HEK293 (cell line): ENCODE results near the gene MTMR12.

ENCODE experiments used
- CTCF ChIA-PET: fragments of 350-600 bp; formaldehyde crosslinking; extraction: SDS; loops from one replicate; lab custom pipeline; 2021; ENCODE audit warnings: antibody characterized with exemption; lab: Yijun Ruan, JAX
- POLR2A ChIA-PET: fragments of 300-600 bp; formaldehyde crosslinking; extraction: SDS; loops from one replicate; lab custom pipeline; 2020; ENCODE audit warnings: antibody characterized with exemption, inconsistent platforms; lab: Yijun Ruan, JAX
- H3K27ac ChIP-seq: fragments of 200-500 bp; sonication (Bioruptor generic); 2 replicates; pipeline ENCODE4 v1.5.1; 2014; ENCODE audit warnings: low read depth, low read length, control low read depth, inconsistent platforms; ENCODE audit errors: extremely low read depth
- H3K36me3 ChIP-seq, 2 experiments: fragments of 200-500 bp in 1 of 2; sonication (Bioruptor generic) in 1 of 2; 1 replicate in 1 of 2; 2 replicates in 1 of 2; pipeline ENCODE4 v1.5.1; 2014 to 2017; ENCODE audit warnings: inconsistent platforms in 2 of 2, low read length in 2 of 2; ENCODE audit not compliant: control insufficient read depth in 2 of 2, insufficient read depth in 1 of 2
- H3K4me1 ChIP-seq: fragments of 200-500 bp; sonication (Bioruptor generic); 2 replicates; pipeline ENCODE4 v1.5.1; 2014; ENCODE audit warnings: mild to moderate bottlenecking, low read length, inconsistent platforms; ENCODE audit not compliant: control insufficient read depth, insufficient read depth
- H3K4me3 ChIP-seq: 2 replicates; pipeline ENCODE4 v1.5.1; 2011; ENCODE audit warnings: low read depth, mild to moderate bottlenecking, control low read depth, low read length, moderate library complexity
- H3K9me3 ChIP-seq: fragments of 200-500 bp; sonication (Bioruptor generic); 2 replicates; pipeline ENCODE4 v1.5.1; 2014; ENCODE audit warnings: low read depth, low read length, inconsistent platforms; ENCODE audit not compliant: control insufficient read depth, insufficient read depth
- HOXC10 ChIP-seq: sonication (generic); formaldehyde crosslinking; IDR thresholded peaks from 2 replicates; pipeline ENCODE4 v1.8.1; 2023; ENCODE audit warnings: mild to moderate bottlenecking, missing genetic modification reagents
- HOXD13 ChIP-seq: sonication (generic); formaldehyde crosslinking; IDR thresholded peaks from 2 replicates; pipeline ENCODE4 v1.8.0; 2022; ENCODE audit warnings: missing genetic modification reagents, borderline replicate concordance
- KLF7 ChIP-seq: fragments of 450-650 bp; formaldehyde crosslinking; IDR thresholded peaks from 2 replicates; pipeline ENCODE4 v1.5.1; 2016; ENCODE audit warnings: missing biosample characterization, missing genetic modification characterization, borderline replicate concordance
- MZF1 ChIP-seq: fragments of 450-650 bp; formaldehyde crosslinking; IDR thresholded peaks from 2 replicates; pipeline ENCODE4 v1.5.1; 2017; ENCODE audit warnings: missing biosample characterization, missing genetic modification characterization, borderline replicate concordance
- TCF7L2 ChIP-seq: IDR thresholded peaks from 2 replicates; pipeline ENCODE4 v1.6.1; 2011; ENCODE audit warnings: low read depth, mild to moderate bottlenecking, inconsistent platforms, low read length, moderate library complexity, borderline replicate concordance
- TRIM28 ChIP-seq: IDR thresholded peaks from 2 replicates; pipeline ENCODE4 v1.6.1; 2011; ENCODE audit warnings: low read length, control low read depth, borderline replicate concordance
- YY1 ChIP-seq: fragments of 450-650 bp; formaldehyde crosslinking; IDR thresholded peaks from 2 replicates; pipeline ENCODE4 v1.5.1; 2018; ENCODE audit warnings: missing biosample characterization, missing genetic modification characterization
- ZBTB48 ChIP-seq: fragments of 450-650 bp; formaldehyde crosslinking; IDR thresholded peaks from 2 replicates; pipeline ENCODE4 v1.5.1; 2016; ENCODE audit warnings: missing biosample characterization, missing genetic modification characterization
- ZNF114 ChIP-seq: fragments of 450-650 bp; formaldehyde crosslinking; IDR thresholded peaks from 2 replicates; pipeline ENCODE4 v1.5.0; 2017; ENCODE audit warnings: missing biosample characterization, missing genetic modification characterization
- ZNF121 ChIP-seq: fragments of 450-650 bp; formaldehyde crosslinking; IDR thresholded peaks from 2 replicates; pipeline ENCODE4 v1.5.1; 2016; ENCODE audit warnings: missing biosample characterization, missing genetic modification characterization
- ZNF132 ChIP-seq: fragments of 450-650 bp; formaldehyde crosslinking; IDR thresholded peaks from 2 replicates; pipeline ENCODE4 v1.5.1; 2017; ENCODE audit warnings: missing biosample characterization, missing genetic modification characterization, borderline replicate concordance
- ZNF16 ChIP-seq: fragments of 450-650 bp; formaldehyde crosslinking; IDR thresholded peaks from 2 replicates; pipeline ENCODE4 v1.5.1; 2016; ENCODE audit warnings: low read depth, missing biosample characterization, missing genetic modification characterization
- ZNF19 ChIP-seq: fragments of 450-650 bp; formaldehyde crosslinking; IDR thresholded peaks from 2 replicates; pipeline ENCODE4; 2016; ENCODE audit warnings: missing biosample characterization, missing genetic modification characterization, low read depth
- ZNF211 ChIP-seq: fragments of 450-650 bp; formaldehyde crosslinking; IDR thresholded peaks from 2 replicates; pipeline ENCODE4 v1.5.1; 2016; ENCODE audit warnings: low read depth, missing biosample characterization, missing genetic modification characterization
- ZNF223 ChIP-seq: fragments of 450-650 bp; formaldehyde crosslinking; IDR thresholded peaks from 2 replicates; pipeline ENCODE4 v1.5.1; 2016; ENCODE audit warnings: missing biosample characterization, missing genetic modification characterization
- ZNF239 ChIP-seq: fragments of 450-650 bp; formaldehyde crosslinking; IDR thresholded peaks from 2 replicates; pipeline ENCODE4 v1.5.1; 2016; ENCODE audit warnings: missing biosample characterization, missing genetic modification characterization
- ZNF274 ChIP-seq, 2 experiments: fragments of 200-500 bp in 1 of 2; fragments of 450-650 bp in 1 of 2; sonication (Bioruptor generic) in 1 of 2; formaldehyde crosslinking in 1 of 2; IDR thresholded peaks; 2 replicates each; pipeline versions ENCODE4 v1.5.1 to v1.6.1; 2014 to 2016; ENCODE audit warnings: borderline replicate concordance in 1 of 2, inconsistent platforms in 1 of 2, low read length in 1 of 2, missing biosample characterization in 1 of 2, missing genetic modification characterization in 1 of 2
- ZNF354C ChIP-seq: fragments of 450-650 bp; formaldehyde crosslinking; IDR thresholded peaks from 2 replicates; pipeline ENCODE4 v1.5.1; 2016; ENCODE audit warnings: missing biosample characterization, missing genetic modification characterization, low read depth, borderline replicate concordance
- ZNF37A ChIP-seq: fragments of 450-650 bp; IDR thresholded peaks from 2 replicates; pipeline ENCODE4 v1.5.1; 2018; ENCODE audit warnings: missing biosample characterization, missing genetic modification characterization
- ZNF544 ChIP-seq: fragments of 450-650 bp; formaldehyde crosslinking; IDR thresholded peaks from 2 replicates; pipeline ENCODE4 v1.5.0; 2017; ENCODE audit warnings: missing biosample characterization, missing genetic modification characterization
- ZNF596 ChIP-seq: fragments of 450-650 bp; IDR thresholded peaks from 2 replicates; pipeline ENCODE4 v1.5.0; 2018; ENCODE audit warnings: missing biosample characterization, mild to moderate bottlenecking, missing genetic modification characterization, moderate library complexity
- ZNF626 ChIP-seq: fragments of 450-650 bp; sonication (Bioruptor Pico); formaldehyde crosslinking; IDR thresholded peaks from 2 replicates; pipeline ENCODE4 v1.5.1; 2018; ENCODE audit warnings: missing biosample characterization, missing genetic modification characterization, inconsistent platforms
- ZNF707 ChIP-seq: fragments of 450-650 bp; formaldehyde crosslinking; IDR thresholded peaks from 2 replicates; pipeline ENCODE4 v1.5.1; 2016; ENCODE audit warnings: missing biosample characterization, missing genetic modification characterization
- TF ChIP-seq, protein P1 (sequence below): IDR thresholded peaks from 2 replicates; pipeline ENCODE4 v1.6.1; 2011; ENCODE audit warnings: mild to moderate bottlenecking, low read depth, low read length, borderline replicate concordance

MTMR12 gene

DNA sequence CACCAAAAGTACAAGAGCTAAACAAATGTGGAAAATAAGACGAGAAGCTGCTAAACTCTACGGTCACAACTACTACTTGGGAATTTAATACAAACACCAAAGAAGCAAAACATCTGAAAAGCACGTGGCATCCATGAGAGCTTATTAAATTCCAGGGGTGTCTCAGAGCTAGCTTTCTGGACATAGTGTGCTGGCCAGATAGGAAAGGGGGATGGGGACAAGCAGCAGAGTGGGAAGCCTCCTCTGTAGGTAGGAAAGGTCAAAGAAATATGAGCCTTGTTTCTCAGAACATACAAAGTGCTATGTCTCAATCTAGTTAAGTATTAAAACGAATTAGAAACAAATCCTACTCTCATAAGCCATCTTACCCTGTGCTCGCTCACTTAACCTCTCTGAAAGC lies 87.3 kb downstream of the MTMR12 start:
- no peak for TF ChIP-seq ZBTB48 (tag by site-specific recombination)
- TF ChIP-seq ZNF19, result no peak
- no peak for TF ChIP-seq ZNF239
- no peak for TF ChIP-seq HOXC10 (CRISPR knock-in tag)
- no peak for TF ChIP-seq ZNF707 (tag by site-specific recombination)
- TF ChIP-seq, all 188 proteins: peak for 0
- ChIA-PET CTCF (interaction anchor here (0.9 kb wide), 1 partner anchor 94 kb away, joined by 4 read pairs; no protein-coding TSS in a partner anchor), POLR2A (no interaction called here)
- no peak overlapping the region for H3K27ac ChIP-seq
- H3K36me3 ChIP-seq, result peaks cover 3 to 17% of the 10 kb centered on the region in 2 experiments; a peak in 2 of 3 replicates
- H3K4me1 ChIP-seq, result no peaks in the 10 kb centered on the region
- no peak overlapping the region for H3K4me3 ChIP-seq
- H3K9me3 ChIP-seq, result no peaks in the 10 kb centered on the region

DNA sequence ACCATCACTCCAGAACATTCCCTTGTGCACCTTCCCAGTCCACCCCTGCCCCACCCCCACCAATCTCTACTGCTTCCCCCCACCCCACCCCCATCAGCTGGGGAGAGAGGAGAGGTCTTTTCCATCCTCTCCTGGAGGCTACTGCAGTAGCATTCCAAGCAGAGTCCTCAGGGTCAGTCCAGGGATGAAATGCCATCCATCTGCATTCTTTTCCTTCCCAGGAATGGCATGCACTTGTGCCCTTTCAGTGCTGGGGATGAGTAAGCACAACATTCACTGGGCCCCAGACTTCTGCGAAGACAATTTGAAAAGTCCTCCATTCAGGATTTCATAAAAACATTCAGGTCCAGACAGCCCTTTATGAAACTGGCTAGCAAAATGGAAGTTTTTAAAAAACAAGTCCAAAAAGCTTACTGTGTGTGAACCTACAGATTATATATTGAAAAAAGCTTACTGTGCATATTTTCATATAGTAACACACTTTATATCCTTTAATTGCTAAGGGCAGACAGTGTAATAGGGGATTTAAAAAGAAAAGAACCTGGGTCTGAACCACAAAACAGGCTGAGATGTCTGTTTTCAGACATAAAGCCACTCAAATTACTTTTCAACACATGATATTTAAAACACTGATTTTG lies 88.6 kb downstream of the MTMR12 start:
- no peak for TF ChIP-seq ZNF354C
- no peak for TF ChIP-seq MZF1 (tag by site-specific recombination)
- no peak for TF ChIP-seq KLF7
- no peak for TF ChIP-seq YY1 (tag by site-specific recombination)
- TF ChIP-seq HOXD13 (CRISPR knock-in tag), result no peak
- no peak for TF ChIP-seq ZNF223 (tag by site-specific recombination)
- no peak for TF ChIP-seq ZNF274 (IDR thresholded peaks at IDR 0.05; ENCODE audit: low read length)
- no peak for TF ChIP-seq ZNF274 (tag by site-specific recombination; IDR thresholded peaks at IDR 0.05; ENCODE audit: borderline replicate concordance)
- no peak for TF ChIP-seq ZNF16 (tag by site-specific recombination)
- TF ChIP-seq ZNF239, result no peak
- TF ChIP-seq, all 188 proteins: peak for 0
- POLR2A ChIA-PET, result interaction anchor here (0.6 to 1.0 kb wide), 4 partner anchors 20 to 376 kb away, joined by 3 read pairs; partner anchors contain the start of gene GOLPH3

GRCh38 chr5:32222723-32223470 lies 89.8 kb downstream of the MTMR12 start:
- peaks cover 7% of the 10 kb centered on the region for H3K4me1 ChIP-seq
- no peak for TF ChIP-seq ZNF114 (tag by site-specific recombination)
- peak; percentile 35; the same call in 1 of the 2 replicates for TF ChIP-seq ZNF121 (tag by site-specific recombination)
- TF ChIP-seq ZNF211 (tag by site-specific recombination), result 0 out of 2 replicates have a peak, but pooled peaks have one; percentile 5
- TF ChIP-seq, all 188 proteins: peak for 2
- peaks cover 0 to 3% of the 10 kb centered on the region in 2 experiments; a peak in 1 of 3 replicates for H3K36me3 ChIP-seq
- H3K4me3 ChIP-seq, result no peak overlapping the region
- no peaks in the 10 kb centered on the region for H3K9me3 ChIP-seq
- H3K27ac ChIP-seq, result no peak overlapping the region
- ChIA-PET POLR2A (no interaction called here), CTCF (interaction anchor here (1.0 to 1.3 kb wide), 2 partner anchors 9 to 26 kb away, joined by 3 to 8 read pairs; no protein-coding TSS in a partner anchor)

More for the DNA sequence above, 88.6 kb downstream of the MTMR12 start:
- Histone ChIP-seq H3K4me1 (no peaks in the 10 kb centered on the region), H3K36me3 (peaks cover 3 to 4% of the 10 kb centered on the region in 2 experiments; a peak in 2 of 3 replicates), H3K9me3 (no peaks in the 10 kb centered on the region), H3K4me3 (no peak overlapping the region), H3K27ac (no peak overlapping the region)
- CTCF ChIA-PET, result interaction anchor here (1.0 kb wide), 1 partner anchor 105 kb away, joined by 3 read pairs; no protein-coding TSS in a partner anchor

DNA sequence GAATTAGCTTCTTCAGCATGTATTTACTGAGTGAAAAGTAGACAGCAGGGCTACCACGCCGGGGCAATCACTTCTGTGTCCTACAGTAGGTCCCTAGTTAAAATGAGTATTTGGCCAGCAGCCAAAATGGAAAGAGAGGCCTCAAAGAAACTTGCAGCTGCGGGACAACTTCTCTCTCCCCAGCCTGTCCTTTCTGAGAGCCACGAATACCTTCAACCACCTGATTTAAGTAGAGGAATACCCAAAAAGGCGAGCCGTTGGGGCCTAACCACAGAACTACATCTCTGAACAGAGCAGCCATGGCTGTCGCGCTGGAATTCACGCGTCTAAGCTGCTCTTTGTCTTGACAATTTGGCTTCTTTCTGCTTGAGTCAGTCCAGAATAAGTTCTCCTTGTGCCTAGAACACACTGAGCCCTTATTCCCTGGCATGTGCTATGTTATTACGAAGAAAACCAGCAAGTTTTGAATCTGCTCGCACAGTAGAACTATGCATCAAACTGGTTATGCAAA lies 94.8 kb downstream of the MTMR12 start:
- ChIA-PET CTCF (interaction anchor here (0.6 to 0.9 kb wide), 2 partner anchors 15 to 60 kb away, joined by 3 read pairs; no protein-coding TSS in a partner anchor), POLR2A (interaction anchor here (0.7 kb wide), 1 partner anchor 44 kb away, joined by 3 read pairs; the partner anchor contains the start of gene GOLPH3)
- Histone ChIP-seq H3K36me3 (no peaks in the 10 kb centered on the region), H3K9me3 (no peaks in the 10 kb centered on the region), H3K4me3 (no peak overlapping the region), H3K27ac (no peak overlapping the region), H3K4me1 (peaks cover 13% of the 10 kb centered on the region)
- TF ChIP-seq KLF7 (no peak), ZNF37A (tag by site-specific recombination) (peak; percentile 73), TRIM28 (peak; percentile 46; the same call in 1 of the 2 replicates), TCF7L2 (no peak), ZNF544 (tag by site-specific recombination) (peak; percentile 74; the same call in 1 of the 2 replicates), ZNF132 (tag by site-specific recombination) (no peak), ZNF596 (tag by site-specific recombination) (0 out of 2 replicates have a peak, but pooled peaks have one; percentile 15), ZNF626 (tag by site-specific recombination) (peak; percentile 70; the same call in 1 of the 2 replicates)
- TF ChIP-seq, protein P1, sequence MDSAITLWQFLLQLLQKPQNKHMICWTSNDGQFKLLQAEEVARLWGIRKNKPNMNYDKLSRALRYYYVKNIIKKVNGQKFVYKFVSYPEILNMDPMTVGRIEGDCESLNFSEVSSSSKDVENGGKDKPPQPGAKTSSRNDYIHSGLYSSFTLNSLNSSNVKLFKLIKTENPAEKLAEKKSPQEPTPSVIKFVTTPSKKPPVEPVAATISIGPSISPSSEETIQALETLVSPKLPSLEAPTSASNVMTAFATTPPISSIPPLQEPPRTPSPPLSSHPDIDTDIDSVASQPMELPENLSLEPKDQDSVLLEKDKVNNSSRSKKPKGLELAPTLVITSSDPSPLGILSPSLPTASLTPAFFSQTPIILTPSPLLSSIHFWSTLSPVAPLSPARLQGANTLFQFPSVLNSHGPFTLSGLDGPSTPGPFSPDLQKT, result no peak
